Measurements from ENCODE around the gene ATP6V0A4.

Gene ATP6V0A4

GRCh38 chr7:138781004-138781403 is 17.0 kb downstream of the ATP6V0A4 start:
- no peaks in the 10 kb centered on the region for H3K36me3 ChIP-seq (ENCODE audit: control insufficient read depth in 2 of 2, insufficient read depth in 2 of 2, low read length in 2 of 2)
- no peaks in the 10 kb centered on the region for H3K9me3 ChIP-seq (ENCODE audit: control insufficient read depth in 2 of 2, low read length in 2 of 2)
- no peak overlapping the region for H3K27ac ChIP-seq (ENCODE audit: low read depth in 2 of 2, low read length in 2 of 2)
- no peak overlapping the region for H3K9ac ChIP-seq (ENCODE audit: low read depth in 1 of 2, low read length in 2 of 2)
- no peak overlapping the region for H3K4me3 ChIP-seq (ENCODE audit: low read length in 2 of 2)
- no peaks in the 10 kb centered on the region for H3K4me1 ChIP-seq (ENCODE audit: control insufficient read depth in 2 of 2, insufficient read depth in 2 of 2, low read length in 2 of 2)
- H3K27me3 ChIP-seq (ENCODE audit: control insufficient read depth in 2 of 2, insufficient read depth in 2 of 2, low read length in 2 of 2), result no peaks in the 10 kb centered on the region

DNA sequence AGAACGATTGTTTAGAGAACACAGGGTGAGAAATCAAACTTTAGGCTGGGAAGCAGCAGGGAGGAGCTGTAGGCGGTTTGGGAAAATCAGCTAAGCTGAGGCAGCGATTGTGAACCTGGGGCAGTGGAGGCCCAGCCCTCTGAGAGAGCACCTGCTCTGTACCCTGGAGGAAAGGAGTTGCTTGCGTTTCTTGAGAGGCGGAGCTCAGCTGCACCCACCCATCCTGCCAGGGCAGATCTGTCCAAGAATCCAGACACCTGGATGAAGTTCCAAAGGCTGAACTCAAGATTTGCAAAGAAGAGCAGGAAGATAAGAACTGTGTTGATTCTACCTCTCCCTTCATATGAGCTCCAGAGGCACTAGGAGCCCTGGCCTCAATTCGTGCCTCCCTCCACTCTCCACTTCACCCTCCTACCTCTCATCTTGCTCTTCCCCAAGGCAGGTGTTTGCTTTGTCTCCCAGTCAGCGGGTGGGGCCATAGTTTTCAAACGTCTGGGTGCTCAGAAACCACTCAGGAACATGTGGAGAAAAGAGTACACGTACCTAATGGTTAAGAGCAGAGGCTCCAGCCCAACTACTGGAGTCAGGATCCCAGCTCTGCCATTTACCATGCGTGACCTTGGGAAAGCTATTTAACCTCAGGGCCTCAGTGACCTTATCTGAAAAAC is 21.7 kb downstream of the ATP6V0A4 start:
- Histone ChIP-seq H3K36me3 (ENCODE audit: control insufficient read depth in 2 of 2, insufficient read depth in 2 of 2, low read length in 2 of 2) (no peaks in the 10 kb centered on the region), H3K27me3 (ENCODE audit: control insufficient read depth in 2 of 2, insufficient read depth in 2 of 2, low read length in 2 of 2) (no peaks in the 10 kb centered on the region), H3K4me1 (ENCODE audit: control insufficient read depth in 2 of 2, insufficient read depth in 2 of 2, low read length in 2 of 2) (no peaks in the 10 kb centered on the region), H3K4me3 (ENCODE audit: low read length in 2 of 2) (no peak overlapping the region), H3K9me3 (ENCODE audit: control insufficient read depth in 2 of 2, low read length in 2 of 2) (no peaks in the 10 kb centered on the region), H3K27ac (ENCODE audit: low read depth in 2 of 2, low read length in 2 of 2) (no peak overlapping the region), H3K9ac (ENCODE audit: low read depth in 1 of 2, low read length in 2 of 2) (no peak overlapping the region)

GRCh38 chr7:138773817-138774216 is 24.2 kb downstream of the ATP6V0A4 start:
- Histone ChIP-seq H3K4me1 (ENCODE audit: control insufficient read depth in 2 of 2, insufficient read depth in 2 of 2, low read length in 2 of 2) (no peaks in the 10 kb centered on the region), H3K9ac (ENCODE audit: low read depth in 1 of 2, low read length in 2 of 2) (no peak overlapping the region), H3K36me3 (ENCODE audit: control insufficient read depth in 2 of 2, insufficient read depth in 2 of 2, low read length in 2 of 2) (no peaks in the 10 kb centered on the region), H3K27me3 (ENCODE audit: control insufficient read depth in 2 of 2, insufficient read depth in 2 of 2, low read length in 2 of 2) (no peaks in the 10 kb centered on the region), H3K27ac (ENCODE audit: low read depth in 2 of 2, low read length in 2 of 2) (no peak overlapping the region), H3K4me3 (ENCODE audit: low read length in 2 of 2) (no peak overlapping the region), H3K9me3 (ENCODE audit: control insufficient read depth in 2 of 2, low read length in 2 of 2) (no peaks in the 10 kb centered on the region)

- Histone ChIP-seq H3K9ac (ENCODE audit: low read depth in 1 of 2, low read length in 2 of 2) (no peak overlapping the region), H3K36me3 (ENCODE audit: control insufficient read depth in 2 of 2, insufficient read depth in 2 of 2, low read length in 2 of 2) (no peaks in the 10 kb centered on the region), H3K4me3 (ENCODE audit: low read length in 2 of 2) (no peak overlapping the region), H3K27me3 (ENCODE audit: control insufficient read depth in 2 of 2, insufficient read depth in 2 of 2, low read length in 2 of 2) (no peaks in the 10 kb centered on the region), H3K9me3 (ENCODE audit: control insufficient read depth in 2 of 2, low read length in 2 of 2) (no peaks in the 10 kb centered on the region), H3K4me1 (ENCODE audit: control insufficient read depth in 2 of 2, insufficient read depth in 2 of 2, low read length in 2 of 2) (no peaks in the 10 kb centered on the region), H3K27ac (ENCODE audit: low read depth in 2 of 2, low read length in 2 of 2) (no peak overlapping the region)
Observed at GRCh38 chr7:138773176-138773575, 24.8 kb downstream of the ATP6V0A4 start.

GRCh38 chr7:138770904-138771303 is 27.1 kb downstream of the ATP6V0A4 start:
- Histone ChIP-seq H3K27me3 (ENCODE audit: control insufficient read depth in 2 of 2, insufficient read depth in 2 of 2, low read length in 2 of 2) (no peaks in the 10 kb centered on the region), H3K27ac (ENCODE audit: low read depth in 2 of 2, low read length in 2 of 2) (no peak overlapping the region), H3K4me3 (ENCODE audit: low read length in 2 of 2) (no peak overlapping the region), H3K9ac (ENCODE audit: low read depth in 1 of 2, low read length in 2 of 2) (no peak overlapping the region), H3K36me3 (ENCODE audit: control insufficient read depth in 2 of 2, insufficient read depth in 2 of 2, low read length in 2 of 2) (no peaks in the 10 kb centered on the region), H3K9me3 (ENCODE audit: control insufficient read depth in 2 of 2, low read length in 2 of 2) (no peaks in the 10 kb centered on the region), H3K4me1 (ENCODE audit: control insufficient read depth in 2 of 2, insufficient read depth in 2 of 2, low read length in 2 of 2) (no peaks in the 10 kb centered on the region)

GRCh38 chr7:138768241-138768640 is 29.8 kb downstream of the ATP6V0A4 start:
- Histone ChIP-seq H3K9ac (ENCODE audit: low read depth in 1 of 2, low read length in 2 of 2) (no peak overlapping the region), H3K27ac (ENCODE audit: low read depth in 2 of 2, low read length in 2 of 2) (no peak overlapping the region), H3K9me3 (ENCODE audit: control insufficient read depth in 2 of 2, low read length in 2 of 2) (no peaks in the 10 kb centered on the region), H3K27me3 (ENCODE audit: control insufficient read depth in 2 of 2, insufficient read depth in 2 of 2, low read length in 2 of 2) (no peaks in the 10 kb centered on the region), H3K36me3 (ENCODE audit: control insufficient read depth in 2 of 2, insufficient read depth in 2 of 2, low read length in 2 of 2) (no peaks in the 10 kb centered on the region), H3K4me3 (ENCODE audit: low read length in 2 of 2) (no peak overlapping the region), H3K4me1 (ENCODE audit: control insufficient read depth in 2 of 2, insufficient read depth in 2 of 2, low read length in 2 of 2) (no peaks in the 10 kb centered on the region)

- Histone ChIP-seq H3K27ac (ENCODE audit: low read depth in 2 of 2, low read length in 2 of 2) (no peak overlapping the region), H3K4me3 (ENCODE audit: low read length in 2 of 2) (no peak overlapping the region), H3K4me1 (ENCODE audit: control insufficient read depth in 2 of 2, insufficient read depth in 2 of 2, low read length in 2 of 2) (no peaks in the 10 kb centered on the region), H3K27me3 (ENCODE audit: control insufficient read depth in 2 of 2, insufficient read depth in 2 of 2, low read length in 2 of 2) (no peaks in the 10 kb centered on the region), H3K9ac (ENCODE audit: low read depth in 1 of 2, low read length in 2 of 2) (no peak overlapping the region), H3K9me3 (ENCODE audit: control insufficient read depth in 2 of 2, low read length in 2 of 2) (no peaks in the 10 kb centered on the region), H3K36me3 (ENCODE audit: control insufficient read depth in 2 of 2, insufficient read depth in 2 of 2, low read length in 2 of 2) (no peaks in the 10 kb centered on the region)
Observed at GRCh38 chr7:138756591-138757242, 41.3 kb downstream of the ATP6V0A4 start.

GRCh38 chr7:138755842-138756590 is 42.0 kb downstream of the ATP6V0A4 start:
- Histone ChIP-seq H3K9me3 (ENCODE audit: control insufficient read depth in 2 of 2, low read length in 2 of 2) (no peaks in the 10 kb centered on the region), H3K27ac (ENCODE audit: low read depth in 2 of 2, low read length in 2 of 2) (no peak overlapping the region), H3K4me3 (ENCODE audit: low read length in 2 of 2) (no peak overlapping the region)

DNA sequence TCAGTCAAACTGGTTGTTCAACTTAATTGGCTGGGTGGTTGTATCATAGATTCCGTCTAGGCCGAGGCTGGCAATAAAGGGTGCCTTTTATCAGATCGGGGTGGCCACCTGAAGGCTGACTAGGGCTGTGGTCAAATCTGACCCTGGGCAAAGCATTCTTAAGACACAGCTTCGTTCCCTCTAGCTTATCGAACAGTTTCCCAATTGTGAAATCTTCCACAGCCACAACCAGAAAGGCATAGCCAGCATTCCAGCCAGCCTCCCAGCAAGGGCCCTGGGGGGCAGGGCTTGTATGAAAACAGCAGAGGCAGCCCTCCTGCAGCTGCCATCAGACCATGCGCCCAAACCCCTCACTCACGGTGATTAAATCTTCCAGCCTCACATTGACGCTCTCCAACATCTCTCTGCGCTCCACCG is 42.7 kb downstream of the ATP6V0A4 start:
- Histone ChIP-seq H3K27me3 (ENCODE audit: control insufficient read depth in 2 of 2, insufficient read depth in 2 of 2, low read length in 2 of 2) (no peaks in the 10 kb centered on the region), H3K9me3 (ENCODE audit: control insufficient read depth in 2 of 2, low read length in 2 of 2) (no peaks in the 10 kb centered on the region), H3K4me3 (ENCODE audit: low read length in 2 of 2) (no peak overlapping the region), H3K36me3 (ENCODE audit: control insufficient read depth in 2 of 2, insufficient read depth in 2 of 2, low read length in 2 of 2) (no peaks in the 10 kb centered on the region), H3K27ac (ENCODE audit: low read depth in 2 of 2, low read length in 2 of 2) (no peak overlapping the region), H3K9ac (ENCODE audit: low read depth in 1 of 2, low read length in 2 of 2) (no peak overlapping the region), H3K4me1 (ENCODE audit: control insufficient read depth in 2 of 2, insufficient read depth in 2 of 2, low read length in 2 of 2) (no peaks in the 10 kb centered on the region)

More at GRCh38 chr7:138755842-138756590, 42.0 kb downstream of the ATP6V0A4 start:
- H3K4me1 ChIP-seq (ENCODE audit: control insufficient read depth in 2 of 2, insufficient read depth in 2 of 2, low read length in 2 of 2), result no peaks in the 10 kb centered on the region
- H3K9ac ChIP-seq (ENCODE audit: low read depth in 1 of 2, low read length in 2 of 2), result no peak overlapping the region
- no peaks in the 10 kb centered on the region for H3K36me3 ChIP-seq (ENCODE audit: control insufficient read depth in 2 of 2, insufficient read depth in 2 of 2, low read length in 2 of 2)
- no peaks in the 10 kb centered on the region for H3K27me3 ChIP-seq (ENCODE audit: control insufficient read depth in 2 of 2, insufficient read depth in 2 of 2, low read length in 2 of 2)

- Histone ChIP-seq H3K9me3 (ENCODE audit: control insufficient read depth in 2 of 2, low read length in 2 of 2) (no peaks in the 10 kb centered on the region), H3K27ac (ENCODE audit: low read depth in 2 of 2, low read length in 2 of 2) (no peak overlapping the region), H3K27me3 (ENCODE audit: control insufficient read depth in 2 of 2, insufficient read depth in 2 of 2, low read length in 2 of 2) (no peaks in the 10 kb centered on the region), H3K36me3 (ENCODE audit: control insufficient read depth in 2 of 2, insufficient read depth in 2 of 2, low read length in 2 of 2) (no peaks in the 10 kb centered on the region), H3K4me3 (ENCODE audit: low read length in 2 of 2) (no peak overlapping the region), H3K9ac (ENCODE audit: low read depth in 1 of 2, low read length in 2 of 2) (no peak overlapping the region), H3K4me1 (ENCODE audit: control insufficient read depth in 2 of 2, insufficient read depth in 2 of 2, low read length in 2 of 2) (no peaks in the 10 kb centered on the region)
Observed at GRCh38 chr7:138753610-138754009, 44.4 kb downstream of the ATP6V0A4 start.

Measured in mucosa of rectum (tissue), 2 donors.